ENCODE results near the gene ATP4B. TPM values are rescaled to one million over a fixed set of nuclear protein-coding genes. Genes with fewer than 3 reads are reported as not detected.

Gene ATP4B
- total RNA-seq, 1 experiment from 2014 or later: not detected

Other genes starting within 250 kb of the ATP4B start
- 2.3 and 3.3 TPM in 2 replicates for gene ADPRHL1, start 204.7 kb downstream of the ATP4B start, total RNA-seq (2014; rRNA removed; shearing (Covaris generic))
- gene DCUN1D2, start 167.5 kb downstream of the ATP4B start, total RNA-seq (2014; rRNA removed; shearing (Covaris generic)): 6.3 and 12.7 TPM in 2 replicates
- gene TFDP1, start 73.4 kb downstream of the ATP4B start, total RNA-seq (2014; rRNA removed; shearing (Covaris generic)): 23.0 and 39.4 TPM in 2 replicates
- gene GRK1, start 9.0 kb upstream of the ATP4B start, total RNA-seq (2014; rRNA removed; shearing (Covaris generic)): 0.07 TPM in 1 of 2 replicates, not detected in the other
- 1.2 TPM in 1 of 2 replicates, not detected in the other for gene TMEM255B, start 101.0 kb upstream of the ATP4B start, total RNA-seq (2014; rRNA removed; shearing (Covaris generic))
- 16.0 and 16.2 TPM in 2 replicates for gene GAS6, start 205.9 kb upstream of the ATP4B start, total RNA-seq (2014; rRNA removed; shearing (Covaris generic))

All from G401 (cell line).